Left lobe of liver (tissue), 2 donors: ENCODE measurements around the gene COTL1. TPM values are rescaled to one million over a fixed set of nuclear protein-coding genes. Genes with fewer than 3 reads are reported as not detected.

ENCODE experiments used
- ATAC-seq: fragments of 200-7000 bp; cut with Tn5 transposase; one replicate; pipeline ENCODE4 v1.9.1; 2020; ENCODE audit warnings: mild to moderate bottlenecking, moderate library complexity
- DNase-seq: peaks from one replicate; pipeline ENCODE4 v3.0.0-alpha.2; 2020; ENCODE audit warnings: low spot score
- total RNA-seq: library from RNA; stranded (reverse); gene quantifications from one replicate; pipeline ENCODE4 v1.2.1, GENCODE V29; 2021
- donor health status: DM: no; HTN: no; CAD: no; lungs with moderate emphysema.
- donor health status: DM: no; HTN: yes; CAD: no.

COTL1 gene
- total RNA-seq, 1 donor from 2014 or later: 15.9 TPM

- peak; percentile 60 for ATAC-seq
- no peak for DNase-seq
Measured at GRCh38 chr16:84555418-84556196, 62.3 kb downstream of the COTL1 start.

- no peak for ATAC-seq
- no peak for DNase-seq
Measured at GRCh38 chr16:84554627-84555328, 63.1 kb downstream of the COTL1 start.

GRCh38 chr16:84553873-84554399, 63.9 kb downstream of the COTL1 start:
- ATAC-seq: no peak
- DNase-seq: no peak

- no peak for DNase-seq
- no peak for ATAC-seq
Measured at GRCh38 chr16:84552135-84552534, 65.7 kb downstream of the COTL1 start.

GRCh38 chr16:84550096-84550495, 67.8 kb downstream of the COTL1 start:
- no peak for DNase-seq
- no peak for ATAC-seq

- DNase-seq: no peak
- peak; percentile 66 for ATAC-seq
Measured at GRCh38 chr16:84548971-84549844, 68.7 kb downstream of the COTL1 start.

- DNase-seq (no peak), ATAC-seq (no peak)
Measured at GRCh38 chr16:84548508-84548907, 69.4 kb downstream of the COTL1 start.

- no peak for DNase-seq
- ATAC-seq: no peak
Measured at GRCh38 chr16:84547546-84548061, 70.3 kb downstream of the COTL1 start.

- no peak for ATAC-seq
- DNase-seq: no peak
Measured at GRCh38 chr16:84546669-84547545, 71.0 kb downstream of the COTL1 start.

- DNase-seq: no peak
- ATAC-seq: no peak
Measured at GRCh38 chr16:84545114-84545737, 72.7 kb downstream of the COTL1 start.

GRCh38 chr16:84544031-84544773, 73.7 kb downstream of the COTL1 start:
- ATAC-seq: no peak
- no peak for DNase-seq

- DNase-seq (no peak), ATAC-seq (no peak)
Measured at GRCh38 chr16:84543253-84543652, 74.6 kb downstream of the COTL1 start.

GRCh38 chr16:84541999-84542817, 75.7 kb downstream of the COTL1 start:
- DNase-seq (no peak), ATAC-seq (peak; percentile 87)

GRCh38 chr16:84540194-84540593, 77.7 kb downstream of the COTL1 start:
- ATAC-seq: no peak

GRCh38 chr16:84538222-84538840, 79.5 kb downstream of the COTL1 start:
- no peak for ATAC-seq
- DNase-seq: no peak

More at GRCh38 chr16:84540194-84540593, 77.7 kb downstream of the COTL1 start:
- no peak for DNase-seq

GRCh38 chr16:84537491-84538151, 80.3 kb downstream of the COTL1 start:
- DNase-seq (no peak), ATAC-seq (peak; percentile 6)

- no peak for ATAC-seq
- DNase-seq: no peak
Measured at GRCh38 chr16:84535851-84536250, 82.0 kb downstream of the COTL1 start.
